GM12891 (cell line): Measurements from ENCODE around the gene POLDIP2.

ENCODE experiments used
- POLR2A ChIP-seq: IDR thresholded peaks from 2 replicates; pipeline ENCODE4 v1.6.1; 2011; ENCODE audit warnings: low read depth, low read length, control low read depth
- POLR2AphosphoS5 ChIP-seq: IDR thresholded peaks from 2 replicates; pipeline ENCODE4 v1.6.1; 2011; ENCODE audit warnings: low read depth, low read length, control low read depth
- POU2F2 ChIP-seq: IDR thresholded peaks from 2 replicates; pipeline ENCODE4 v1.6.1; 2011; ENCODE audit warnings: low read depth, mild to moderate bottlenecking, control low read depth, low read length, moderate library complexity

DNA sequence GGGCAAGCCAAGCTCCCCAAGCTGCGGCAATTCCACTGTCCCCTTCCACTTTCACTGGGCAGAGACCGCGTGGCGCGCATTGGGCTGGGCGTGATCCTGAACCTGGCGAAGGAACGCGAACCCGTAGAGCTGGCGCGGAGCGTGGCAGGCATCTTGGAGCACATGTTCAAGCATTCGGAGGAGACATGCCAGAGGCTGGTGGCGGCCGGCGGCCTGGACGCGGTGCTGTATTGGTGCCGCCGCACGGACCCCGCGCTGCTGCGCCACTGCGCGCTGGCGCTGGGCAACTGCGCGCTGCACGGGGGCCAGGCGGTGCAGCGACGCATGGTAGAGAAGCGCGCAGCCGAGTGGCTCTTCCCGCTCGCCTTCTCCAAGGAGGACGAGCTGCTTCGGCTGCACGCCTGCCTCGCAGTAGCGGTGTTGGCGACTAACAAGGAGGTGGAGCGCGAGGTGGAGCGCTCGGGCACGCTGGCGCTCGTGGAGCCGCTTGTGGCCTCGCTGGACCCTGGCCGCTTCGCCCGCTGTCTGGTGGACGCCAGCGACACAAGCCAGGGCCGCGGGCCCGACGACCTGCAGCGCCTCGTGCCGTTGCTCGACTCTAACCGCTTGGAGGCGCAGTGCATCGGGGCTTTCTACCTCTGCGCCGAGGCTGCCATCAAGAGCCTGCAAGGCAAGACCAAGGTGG lies 24.0 kb upstream of the POLDIP2 start:
- TF ChIP-seq POLR2AphosphoS5 (no peak), POU2F2 (no peak), POLR2A (no peak)
